ENCODE measurements around the gene NRXN3.

The NRXN3 gene

DNA sequence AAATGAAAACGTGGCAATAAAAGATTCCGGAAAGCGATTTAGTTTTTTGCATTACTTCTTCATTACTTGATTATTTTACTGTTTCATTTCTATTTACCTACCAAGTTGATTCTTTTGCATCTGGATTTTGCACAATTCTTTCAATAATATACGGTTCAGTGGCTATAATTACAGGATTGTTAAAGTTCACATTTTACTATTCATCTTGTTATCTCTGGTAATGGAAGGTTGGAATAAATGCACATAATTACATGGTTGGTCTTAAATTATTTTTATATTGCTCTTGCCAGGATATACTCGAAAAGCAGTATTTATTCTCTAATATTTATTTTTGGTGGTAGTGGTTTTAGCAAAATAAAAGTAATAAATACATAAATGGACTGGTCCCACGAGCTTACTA lies 1203.3 kb downstream of the NRXN3 start:
- Histone ChIP-seq H4K20me1 (ENCODE audit: low read depth, low read length) (no peaks in the 10 kb centered on the region), H3K9ac (ENCODE audit: low read length) (no peak overlapping the region), H3K9me3 (ENCODE audit: insufficient read depth, low read length) (no peaks in the 10 kb centered on the region), H3K27me3 (ENCODE audit: low read length) (no peaks in the 10 kb centered on the region), H3K79me2 (ENCODE audit: insufficient read depth, low read length) (no peaks in the 10 kb centered on the region), H2AFZ (ENCODE audit: low read depth, low read length, severe bottlenecking) (no peak overlapping the region), H3K27ac (ENCODE audit: low read depth, low read length) (no peak overlapping the region), H3K9me2 (replicated peaks; ENCODE audit: insufficient read depth, low read length) (no peaks in the 10 kb centered on the region), H3K4me2 (ENCODE audit: low read depth, low read length, poor library complexity, severe bottlenecking) (no peak overlapping the region), H3K4me3 (ENCODE audit: insufficient read depth, low read length, poor library complexity, severe bottlenecking) (no peak overlapping the region), H3K36me3 (ENCODE audit: low read length) (no peaks in the 10 kb centered on the region), H3F3A (ENCODE audit: insufficient read depth) (no peaks in the 10 kb centered on the region)
- no peak for TF ChIP-seq EZH2phosphoT487 (conservative IDR thresholded peaks at IDR 0.05; ENCODE audit: low read length)
- TF ChIP-seq, protein P1, sequence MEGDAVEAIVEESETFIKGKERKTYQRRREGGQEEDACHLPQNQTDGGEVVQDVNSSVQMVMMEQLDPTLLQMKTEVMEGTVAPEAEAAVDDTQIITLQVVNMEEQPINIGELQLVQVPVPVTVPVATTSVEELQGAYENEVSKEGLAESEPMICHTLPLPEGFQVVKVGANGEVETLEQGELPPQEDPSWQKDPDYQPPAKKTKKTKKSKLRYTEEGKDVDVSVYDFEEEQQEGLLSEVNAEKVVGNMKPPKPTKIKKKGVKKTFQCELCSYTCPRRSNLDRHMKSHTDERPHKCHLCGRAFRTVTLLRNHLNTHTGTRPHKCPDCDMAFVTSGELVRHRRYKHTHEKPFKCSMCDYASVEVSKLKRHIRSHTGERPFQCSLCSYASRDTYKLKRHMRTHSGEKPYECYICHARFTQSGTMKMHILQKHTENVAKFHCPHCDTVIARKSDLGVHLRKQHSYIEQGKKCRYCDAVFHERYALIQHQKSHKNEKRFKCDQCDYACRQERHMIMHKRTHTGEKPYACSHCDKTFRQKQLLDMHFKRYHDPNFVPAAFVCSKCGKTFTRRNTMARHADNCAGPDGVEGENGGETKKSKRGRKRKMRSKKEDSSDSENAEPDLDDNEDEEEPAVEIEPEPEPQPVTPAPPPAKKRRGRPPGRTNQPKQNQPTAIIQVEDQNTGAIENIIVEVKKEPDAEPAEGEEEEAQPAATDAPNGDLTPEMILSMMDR (IDR thresholded peaks at IDR 0.05; ENCODE audit: insufficient read depth, low read length, poor library complexity, severe bottlenecking) = no peak

DNA sequence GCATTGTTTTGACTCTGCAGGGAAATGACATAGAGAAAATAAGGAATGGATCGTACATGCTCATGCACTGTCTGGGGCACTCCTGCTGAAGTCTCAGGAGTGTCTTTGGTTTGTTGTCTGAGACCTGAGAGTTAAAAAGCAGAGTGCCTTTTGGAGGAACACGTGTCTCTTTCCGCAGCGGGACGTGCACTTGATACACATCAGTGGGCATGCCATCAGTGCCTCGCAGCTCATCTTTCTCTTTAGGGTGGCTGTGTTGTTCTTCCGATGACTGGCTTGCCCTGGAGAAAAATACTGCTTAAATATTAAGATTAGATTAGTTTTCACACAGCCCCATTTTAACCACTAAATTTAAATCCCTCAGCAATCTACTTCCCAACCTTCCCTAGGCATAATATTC lies 1205.2 kb downstream of the NRXN3 start:
- TF ChIP-seq, protein P1 (IDR thresholded peaks at IDR 0.05; ENCODE audit: insufficient read depth, low read length, poor library complexity, severe bottlenecking) = no peak
- no peak for TF ChIP-seq EZH2phosphoT487 (conservative IDR thresholded peaks at IDR 0.05; ENCODE audit: low read length)
- Histone ChIP-seq H3K36me3 (ENCODE audit: low read length) (no peaks in the 10 kb centered on the region), H3F3A (ENCODE audit: insufficient read depth) (no peaks in the 10 kb centered on the region), H3K27ac (ENCODE audit: low read depth, low read length) (no peak overlapping the region), H4K20me1 (ENCODE audit: low read depth, low read length) (no peaks in the 10 kb centered on the region), H3K4me2 (ENCODE audit: low read depth, low read length, poor library complexity, severe bottlenecking) (no peak overlapping the region), H3K4me3 (ENCODE audit: insufficient read depth, low read length, poor library complexity, severe bottlenecking) (no peak overlapping the region), H3K27me3 (ENCODE audit: low read length) (no peaks in the 10 kb centered on the region), H3K79me2 (ENCODE audit: insufficient read depth, low read length) (no peaks in the 10 kb centered on the region), H2AFZ (ENCODE audit: low read depth, low read length, severe bottlenecking) (no peak overlapping the region), H3K9me3 (ENCODE audit: insufficient read depth, low read length) (no peaks in the 10 kb centered on the region), H3K9ac (ENCODE audit: low read length) (no peak overlapping the region), H3K9me2 (replicated peaks; ENCODE audit: insufficient read depth, low read length) (no peaks in the 10 kb centered on the region)

DNA sequence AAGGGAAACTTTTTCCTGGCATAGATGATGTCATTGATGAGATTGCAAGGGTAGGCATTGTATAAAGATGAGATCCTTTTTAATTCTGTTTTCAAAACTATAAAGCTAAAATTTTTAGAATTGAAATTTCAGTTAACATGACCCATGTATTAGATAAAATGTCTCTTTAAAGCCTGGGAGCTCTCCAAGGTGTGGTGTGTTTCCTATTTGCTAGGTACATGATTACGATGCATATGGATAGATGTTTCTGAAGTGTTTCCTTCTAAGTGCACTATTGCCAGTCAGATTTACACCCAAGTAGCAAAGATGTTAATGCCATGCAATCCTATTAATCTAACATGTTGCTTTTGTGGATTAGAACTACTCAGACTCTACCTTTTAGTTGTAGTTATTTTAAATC lies 1206.4 kb downstream of the NRXN3 start:
- Histone ChIP-seq H3K4me3 (ENCODE audit: insufficient read depth, low read length, poor library complexity, severe bottlenecking) (no peak overlapping the region), H3K9me3 (ENCODE audit: insufficient read depth, low read length) (no peaks in the 10 kb centered on the region), H3K27ac (ENCODE audit: low read depth, low read length) (no peak overlapping the region), H3K9me2 (replicated peaks; ENCODE audit: insufficient read depth, low read length) (no peaks in the 10 kb centered on the region), H3K36me3 (ENCODE audit: low read length) (no peaks in the 10 kb centered on the region), H3K79me2 (ENCODE audit: insufficient read depth, low read length) (no peaks in the 10 kb centered on the region), H4K20me1 (ENCODE audit: low read depth, low read length) (no peaks in the 10 kb centered on the region), H2AFZ (ENCODE audit: low read depth, low read length, severe bottlenecking) (no peak overlapping the region), H3F3A (ENCODE audit: insufficient read depth) (no peaks in the 10 kb centered on the region), H3K4me2 (ENCODE audit: low read depth, low read length, poor library complexity, severe bottlenecking) (no peak overlapping the region), H3K9ac (ENCODE audit: low read length) (no peak overlapping the region), H3K27me3 (ENCODE audit: low read length) (no peaks in the 10 kb centered on the region)
- TF ChIP-seq, protein P1 (IDR thresholded peaks at IDR 0.05; ENCODE audit: insufficient read depth, low read length, poor library complexity, severe bottlenecking) = no peak
- no peak for TF ChIP-seq EZH2phosphoT487 (conservative IDR thresholded peaks at IDR 0.05; ENCODE audit: low read length)
